ENCODE data around the gene COLGALT1.

The COLGALT1 gene

GRCh38 chr19:17632577-17632976 is 77.1 kb downstream of the COLGALT1 start:
- H2AFZ ChIP-seq (ENCODE audit: low read depth) = no peak overlapping the region
- H3K4me1 ChIP-seq (ENCODE audit: low read depth, poor library complexity, severe bottlenecking) = no peaks in the 10 kb centered on the region
- no peak overlapping the region for H3K27ac ChIP-seq
- H3K4me2 ChIP-seq = no peak overlapping the region
- H3K9ac ChIP-seq = no peak overlapping the region
- no peak overlapping the region for H3K4me3 ChIP-seq (IDR thresholded peaks at IDR 0.05; ENCODE audit: insufficient read depth, low read depth, low read length)
- H4K20me1 ChIP-seq (ENCODE audit: insufficient read depth) = no peaks in the 10 kb centered on the region
- no peak for TF ChIP-seq CTCF (conservative IDR thresholded peaks at IDR 0.05; ENCODE audit: low read depth, low read length)
- H3K79me2 ChIP-seq (ENCODE audit: insufficient read depth, low read depth) = no peaks in the 10 kb centered on the region
- H3K27me3 ChIP-seq (ENCODE audit: insufficient read depth, low read depth) = peaks cover 76% of the 10 kb centered on the region
- no peaks in the 10 kb centered on the region for H3K36me3 ChIP-seq (ENCODE audit: insufficient read depth)
